Vagina (tissue), 2 donors: ENCODE data around the gene TM9SF4.

Experiments
- CTCF ChIP-seq, 3 experiments: fragments of 450-650 bp in 2 of 3; fragments of 200-600 bp in 1 of 3; sonication (generic) in 1 of 3; IDR thresholded peaks; one replicate each; pipeline ENCODE4 v1.5.1; 2017 to 2019; ENCODE audit warnings: antibody characterized with exemption in 3 of 3, mild to moderate bottlenecking in 2 of 3, moderate library complexity in 2 of 3
- POLR2A ChIP-seq, 2 donors: fragments of 450-650 bp; IDR thresholded peaks; one replicate each; pipeline ENCODE4 v1.6.1; 2017; ENCODE audit warnings: antibody characterized with exemption in 2 of 2, mild to moderate bottlenecking in 2 of 2, moderate library complexity in 2 of 2

GRCh38 chr20:32205843-32206759, 96.6 kb downstream of the TM9SF4 start:
- no peak for TF ChIP-seq POLR2A (IDR thresholded peaks at IDR 0.05)
- TF ChIP-seq CTCF (IDR thresholded peaks at IDR 0.05), result no peak
